Stimulated activated CD4-positive, alpha-beta T cell treated with anti-CD3 and anti-CD28 coated beads, Interleukin-4, amount 100 ng/mL, for 24 hours (primary cell): ENCODE measurements around the gene RGS16.

ENCODE experiments used
- DNase-seq: peaks from one replicate; pipeline ENCODE4 v3.0.0-alpha.2; 2020

The RGS16 gene

GRCh38 chr1:182570611-182570970 lies 33.6 kb downstream of the RGS16 start:
- DNase-seq, result no peak

- DNase-seq, result no peak
These were observed 34.1 kb downstream of the RGS16 start for GRCh38 chr1:182569939-182570610.

GRCh38 chr1:182568647-182569284 lies 35.4 kb downstream of the RGS16 start:
- DNase-seq, result no peak

- DNase-seq, result no peak
These were observed 36.6 kb downstream of the RGS16 start for GRCh38 chr1:182567629-182568028.

DNA sequence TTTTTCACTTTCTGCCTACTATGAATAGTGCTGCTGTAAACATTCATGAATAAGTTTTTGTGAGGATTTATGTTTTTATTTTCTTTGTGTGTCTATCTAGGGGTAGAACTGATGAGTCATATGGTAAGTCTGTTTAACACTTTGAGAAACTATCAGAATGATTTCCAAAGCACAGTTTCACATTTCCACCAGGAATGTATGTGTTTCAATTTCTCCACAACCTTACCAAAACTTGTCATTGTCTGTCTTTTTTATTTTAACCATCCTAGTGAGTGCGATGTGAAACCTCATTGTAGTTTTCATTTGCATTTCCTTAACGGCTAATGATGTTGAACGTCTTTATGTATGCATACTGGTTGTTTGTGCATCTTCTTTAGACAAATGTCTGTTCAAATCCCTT lies 38.7 kb downstream of the RGS16 start:
- DNase-seq, result no peak

DNA sequence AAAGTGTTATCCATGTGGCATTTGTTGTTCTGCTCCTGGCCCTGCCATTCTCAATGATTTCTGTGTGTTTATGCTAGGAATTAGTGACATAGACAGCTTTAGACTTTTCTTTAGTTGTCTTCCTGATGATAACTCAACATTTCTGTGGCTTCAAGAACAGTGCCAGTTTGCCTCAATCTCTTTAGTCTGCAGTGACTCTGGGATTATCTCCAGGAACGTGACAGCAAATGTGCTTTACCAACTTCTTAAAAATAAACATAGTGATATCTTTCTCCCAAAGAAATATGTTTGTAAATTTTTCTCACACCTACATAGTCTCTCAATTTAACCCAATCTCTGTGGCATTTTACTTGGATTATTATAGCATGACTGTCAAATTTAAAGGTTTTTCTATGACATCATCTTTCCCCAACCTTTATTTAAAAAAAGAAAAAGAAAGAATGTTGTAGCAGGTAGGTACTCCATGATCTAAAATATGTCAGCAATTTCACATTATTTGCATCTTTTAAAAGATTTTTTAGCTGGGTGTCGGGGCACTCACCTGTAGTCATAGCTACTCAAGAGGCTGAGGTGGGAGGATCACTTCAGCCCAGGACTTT lies 39.7 kb downstream of the RGS16 start:
- DNase-seq, result no peak

DNA sequence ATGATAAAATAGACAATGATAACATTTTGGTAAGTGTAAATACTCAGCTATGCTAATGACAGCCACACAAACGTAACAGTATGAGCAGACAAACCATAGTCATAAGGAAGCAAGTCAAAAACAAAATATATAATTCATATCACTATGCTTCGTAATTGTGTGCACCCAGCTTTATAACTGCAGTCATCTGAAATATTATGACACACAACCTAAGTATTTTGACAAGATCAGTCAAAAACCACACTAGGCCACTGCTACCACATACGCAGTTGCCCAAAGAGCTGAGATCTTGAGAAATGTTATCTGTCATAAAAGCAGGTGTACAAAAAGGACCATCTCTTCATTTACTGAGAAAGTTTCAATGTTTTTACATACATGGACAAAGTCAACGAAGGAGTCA lies 41.1 kb downstream of the RGS16 start:
- no peak for DNase-seq

DNA sequence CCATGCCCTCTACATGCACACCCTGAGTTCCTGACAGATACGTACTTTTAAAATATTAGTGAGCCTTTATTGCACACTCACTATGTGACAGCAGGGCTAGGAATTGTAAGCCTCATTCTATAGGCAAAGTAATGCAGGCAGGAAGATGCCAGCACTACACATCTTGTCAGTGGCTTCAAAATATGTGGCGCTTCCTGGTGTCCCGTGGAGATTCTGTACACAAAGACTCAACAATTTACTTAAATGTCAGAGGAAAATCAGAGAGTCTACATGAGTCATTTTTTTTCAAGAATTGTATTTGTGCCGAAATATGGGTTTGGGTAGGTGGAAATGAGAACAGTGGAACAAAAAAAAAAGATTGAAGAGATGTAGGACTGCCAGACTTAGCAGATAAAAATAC lies 42.7 kb downstream of the RGS16 start:
- no peak for DNase-seq

GRCh38 chr1:182560392-182560984 lies 43.7 kb downstream of the RGS16 start:
- no peak for DNase-seq

DNA sequence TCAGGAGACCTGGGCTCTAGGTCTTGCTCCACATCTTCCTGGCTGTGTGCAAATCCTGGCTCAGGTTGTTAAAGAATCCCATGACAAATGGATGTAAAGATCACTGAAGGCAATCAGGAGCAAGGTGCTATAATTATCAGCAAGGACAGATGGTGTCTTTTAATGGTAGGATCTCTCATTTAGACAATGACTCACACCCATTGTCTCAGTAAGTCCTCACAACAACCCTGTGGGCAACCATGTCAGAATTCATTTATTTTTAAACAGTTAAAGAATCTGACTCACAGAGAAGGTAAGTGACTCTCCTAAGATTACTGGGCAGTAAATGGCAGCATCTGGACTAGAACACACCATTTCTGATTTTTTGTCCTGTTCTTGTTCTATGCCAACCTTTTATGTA lies 47.9 kb downstream of the RGS16 start:
- no peak for DNase-seq

- DNase-seq, result no peak
These were observed 48.7 kb downstream of the RGS16 start for GRCh38 chr1:182555493-182555892.

DNA sequence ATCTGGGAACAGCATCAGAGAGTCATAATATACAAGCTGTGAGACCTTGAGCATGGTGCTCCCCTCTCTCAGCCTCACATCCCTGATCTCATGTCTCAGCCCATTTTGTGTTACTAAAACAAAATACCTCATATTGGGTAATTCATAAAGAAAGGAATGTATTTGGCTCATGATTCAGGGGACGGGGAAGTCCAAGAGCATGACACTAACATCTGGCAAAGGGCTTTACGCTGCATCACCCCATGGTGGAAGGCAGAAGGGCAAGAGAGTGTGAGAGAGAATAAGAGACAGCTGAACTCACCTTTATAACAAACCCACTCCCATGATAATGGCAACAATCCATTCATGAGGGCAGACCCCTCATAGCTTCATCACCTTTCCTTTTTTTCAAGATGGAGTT lies 51.7 kb downstream of the RGS16 start:
- no peak for DNase-seq

- no peak for DNase-seq
These were observed 54.4 kb downstream of the RGS16 start for GRCh38 chr1:182549811-182550210.

DNA sequence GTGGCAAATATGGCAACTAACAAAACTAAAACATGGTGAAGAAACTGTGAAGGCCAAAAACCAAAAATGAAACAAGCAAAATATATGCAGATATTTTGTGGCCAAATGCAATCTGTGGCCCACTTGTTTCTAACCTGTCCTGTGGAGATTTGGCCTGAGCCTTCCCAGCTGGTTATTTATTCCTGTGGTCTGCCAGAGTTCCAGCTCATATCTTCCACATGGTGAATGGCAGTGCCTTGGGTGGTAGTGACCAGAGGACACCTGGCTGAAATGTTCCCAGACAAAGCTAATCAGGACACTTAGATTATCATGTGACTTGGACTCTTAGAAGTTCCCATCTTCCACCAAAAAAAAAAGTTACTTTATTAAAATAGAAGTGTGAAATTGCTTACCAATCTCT lies 54.8 kb downstream of the RGS16 start:
- DNase-seq, result no peak
